GM19193 (cell line): Measurements from ENCODE around the gene TRPM2.

ENCODE experiments used
- POLR2A ChIP-seq: IDR thresholded peaks from 4 replicates; pipeline ENCODE4 v1.6.1; 2011; ENCODE audit not compliant: insufficient read depth, insufficient read length; ENCODE audit errors: extremely low read depth

The TRPM2 gene

GRCh38 chr21:44317871-44318270, 35.5 kb upstream of the TRPM2 start:
- no peak for TF ChIP-seq POLR2A

GRCh38 chr21:44318489-44319285, 34.7 kb upstream of the TRPM2 start:
- no peak for TF ChIP-seq POLR2A

- no peak for TF ChIP-seq POLR2A
Measured at GRCh38 chr21:44319407-44320065, 33.9 kb upstream of the TRPM2 start.

GRCh38 chr21:44320847-44321246, 32.6 kb upstream of the TRPM2 start:
- TF ChIP-seq POLR2A: no peak

- TF ChIP-seq POLR2A: no peak
Measured at GRCh38 chr21:44321846-44322450, 31.5 kb upstream of the TRPM2 start.

GRCh38 chr21:44322621-44323325, 30.6 kb upstream of the TRPM2 start:
- TF ChIP-seq POLR2A: no peak

- no peak for TF ChIP-seq POLR2A
Measured at GRCh38 chr21:44323591-44323990, 29.8 kb upstream of the TRPM2 start.

- TF ChIP-seq POLR2A: no peak
Measured at GRCh38 chr21:44324106-44324853, 29.1 kb upstream of the TRPM2 start.

- TF ChIP-seq POLR2A: no peak
Measured at GRCh38 chr21:44324854-44325107, 28.6 kb upstream of the TRPM2 start.

- TF ChIP-seq POLR2A: no peak
Measured at GRCh38 chr21:44325386-44326271, 27.8 kb upstream of the TRPM2 start.

GRCh38 chr21:44326272-44326647, 27.2 kb upstream of the TRPM2 start:
- TF ChIP-seq POLR2A: no peak

GRCh38 chr21:44326716-44327602, 26.5 kb upstream of the TRPM2 start:
- TF ChIP-seq POLR2A: no peak

GRCh38 chr21:44327603-44327974, 25.8 kb upstream of the TRPM2 start:
- TF ChIP-seq POLR2A: no peak
